ENCODE measurements around the gene MSS51.
"Not testable (repeated sequence)": the region's sequence is repeated elsewhere in the genome, so short reads cannot be mapped to it uniquely, and the experiment has no call there.

MSS51 gene

GRCh38 chr10:73398024-73398423 lies 35.3 kb downstream of the MSS51 start:
- no peak for ATAC-seq (ENCODE audit: low read depth)
- H3K36me3 ChIP-seq (ENCODE audit: low read depth) = peaks cover 83% of the 10 kb centered on the region
- H3K9me3 ChIP-seq (ENCODE audit: severe bottlenecking) = no peaks in the 10 kb centered on the region
- TF ChIP-seq, protein P1, sequence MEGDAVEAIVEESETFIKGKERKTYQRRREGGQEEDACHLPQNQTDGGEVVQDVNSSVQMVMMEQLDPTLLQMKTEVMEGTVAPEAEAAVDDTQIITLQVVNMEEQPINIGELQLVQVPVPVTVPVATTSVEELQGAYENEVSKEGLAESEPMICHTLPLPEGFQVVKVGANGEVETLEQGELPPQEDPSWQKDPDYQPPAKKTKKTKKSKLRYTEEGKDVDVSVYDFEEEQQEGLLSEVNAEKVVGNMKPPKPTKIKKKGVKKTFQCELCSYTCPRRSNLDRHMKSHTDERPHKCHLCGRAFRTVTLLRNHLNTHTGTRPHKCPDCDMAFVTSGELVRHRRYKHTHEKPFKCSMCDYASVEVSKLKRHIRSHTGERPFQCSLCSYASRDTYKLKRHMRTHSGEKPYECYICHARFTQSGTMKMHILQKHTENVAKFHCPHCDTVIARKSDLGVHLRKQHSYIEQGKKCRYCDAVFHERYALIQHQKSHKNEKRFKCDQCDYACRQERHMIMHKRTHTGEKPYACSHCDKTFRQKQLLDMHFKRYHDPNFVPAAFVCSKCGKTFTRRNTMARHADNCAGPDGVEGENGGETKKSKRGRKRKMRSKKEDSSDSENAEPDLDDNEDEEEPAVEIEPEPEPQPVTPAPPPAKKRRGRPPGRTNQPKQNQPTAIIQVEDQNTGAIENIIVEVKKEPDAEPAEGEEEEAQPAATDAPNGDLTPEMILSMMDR (IDR thresholded peaks at IDR 0.05; ENCODE audit: poor library complexity, severe bottlenecking) = peak; percentile 24
- no peaks in the 10 kb centered on the region for H3K27me3 ChIP-seq (ENCODE audit: insufficient read depth, poor library complexity, severe bottlenecking)
- no peak overlapping the region for H3K27ac ChIP-seq (ENCODE audit: poor library complexity, severe bottlenecking)
- no peak for DNase-seq (ENCODE audit: low spot score)
- H3K4me3 ChIP-seq (ENCODE audit: severe bottlenecking) = no peak overlapping the region
- H3K4me1 ChIP-seq (ENCODE audit: insufficient read depth, poor library complexity, severe bottlenecking) = no peaks in the 10 kb centered on the region

GRCh38 chr10:73394325-73394724 lies 39.0 kb downstream of the MSS51 start:
- ATAC-seq (ENCODE audit: low read depth); H3K27ac ChIP-seq (ENCODE audit: poor library complexity, severe bottlenecking): not testable (repeated sequence)
- peaks cover 90% of the 10 kb centered on the region for H3K36me3 ChIP-seq (ENCODE audit: low read depth)

GRCh38 chr10:73388228-73388627 lies 45.1 kb downstream of the MSS51 start:
- Histone ChIP-seq H3K9me3 (ENCODE audit: severe bottlenecking) (peaks cover 2% of the 10 kb centered on the region), H3K36me3 (ENCODE audit: low read depth) (peaks cover 88% of the 10 kb centered on the region), H3K4me3 (ENCODE audit: severe bottlenecking) (no peak overlapping the region), H3K4me1 (ENCODE audit: insufficient read depth, poor library complexity, severe bottlenecking) (no peaks in the 10 kb centered on the region), H3K27me3 (ENCODE audit: insufficient read depth, poor library complexity, severe bottlenecking) (no peaks in the 10 kb centered on the region), H3K27ac (ENCODE audit: poor library complexity, severe bottlenecking) (no peak overlapping the region)
- TF ChIP-seq, protein P1 (IDR thresholded peaks at IDR 0.05; ENCODE audit: poor library complexity, severe bottlenecking) = no peak
- ATAC-seq (ENCODE audit: low read depth) (no peak), DNase-seq (ENCODE audit: low spot score) (no peak)

More at GRCh38 chr10:73394325-73394724, 39.0 kb downstream of the MSS51 start:
- H3K9me3 ChIP-seq (ENCODE audit: severe bottlenecking); H3K27me3 ChIP-seq (ENCODE audit: insufficient read depth, poor library complexity, severe bottlenecking); DNase-seq (ENCODE audit: low spot score); H3K4me1 ChIP-seq (ENCODE audit: insufficient read depth, poor library complexity, severe bottlenecking); H3K4me3 ChIP-seq (ENCODE audit: severe bottlenecking): not testable (repeated sequence)

- TF ChIP-seq, protein P1 (IDR thresholded peaks at IDR 0.05; ENCODE audit: poor library complexity, severe bottlenecking) = no peak
- ATAC-seq (ENCODE audit: low read depth) (no peak), DNase-seq (ENCODE audit: low spot score) (no peak)
- peaks cover 91% of the 10 kb centered on the region for H3K36me3 ChIP-seq (ENCODE audit: low read depth)
- no peaks in the 10 kb centered on the region for H3K4me1 ChIP-seq (ENCODE audit: insufficient read depth, poor library complexity, severe bottlenecking)
- H3K27me3 ChIP-seq (ENCODE audit: insufficient read depth, poor library complexity, severe bottlenecking) = no peaks in the 10 kb centered on the region
- no peak overlapping the region for H3K4me3 ChIP-seq (ENCODE audit: severe bottlenecking)
- H3K27ac ChIP-seq (ENCODE audit: poor library complexity, severe bottlenecking) = no peak overlapping the region
- peaks cover 2% of the 10 kb centered on the region for H3K9me3 ChIP-seq (ENCODE audit: severe bottlenecking)
These were observed 46.8 kb downstream of the MSS51 start for GRCh38 chr10:73386583-73386982.

GRCh38 chr10:73379064-73379748 lies 54.2 kb downstream of the MSS51 start:
- Histone ChIP-seq H3K27ac (ENCODE audit: poor library complexity, severe bottlenecking) (no peak overlapping the region), H3K9me3 (ENCODE audit: severe bottlenecking) (no peaks in the 10 kb centered on the region), H3K4me1 (ENCODE audit: insufficient read depth, poor library complexity, severe bottlenecking) (no peaks in the 10 kb centered on the region), H3K36me3 (ENCODE audit: low read depth) (peaks cover 91% of the 10 kb centered on the region), H3K4me3 (ENCODE audit: severe bottlenecking) (no peak overlapping the region), H3K27me3 (ENCODE audit: insufficient read depth, poor library complexity, severe bottlenecking) (no peaks in the 10 kb centered on the region)
- TF ChIP-seq, protein P1 (IDR thresholded peaks at IDR 0.05; ENCODE audit: poor library complexity, severe bottlenecking) = no peak
- DNase-seq (ENCODE audit: low spot score) (no peak), ATAC-seq (ENCODE audit: low read depth) (no peak)
